ENCODE results near the gene VSIG1. TPM values are rescaled to one million over a fixed set of nuclear protein-coding genes. Genes with fewer than 3 reads are reported as not detected.

The VSIG1 gene
- total and polyA plus RNA-seq, 2 of the 8 experiments (the other 6 are each of a cell fraction or from before 2014, with no cell fraction given) = 2.2 to 2.9 TPM

DNA sequence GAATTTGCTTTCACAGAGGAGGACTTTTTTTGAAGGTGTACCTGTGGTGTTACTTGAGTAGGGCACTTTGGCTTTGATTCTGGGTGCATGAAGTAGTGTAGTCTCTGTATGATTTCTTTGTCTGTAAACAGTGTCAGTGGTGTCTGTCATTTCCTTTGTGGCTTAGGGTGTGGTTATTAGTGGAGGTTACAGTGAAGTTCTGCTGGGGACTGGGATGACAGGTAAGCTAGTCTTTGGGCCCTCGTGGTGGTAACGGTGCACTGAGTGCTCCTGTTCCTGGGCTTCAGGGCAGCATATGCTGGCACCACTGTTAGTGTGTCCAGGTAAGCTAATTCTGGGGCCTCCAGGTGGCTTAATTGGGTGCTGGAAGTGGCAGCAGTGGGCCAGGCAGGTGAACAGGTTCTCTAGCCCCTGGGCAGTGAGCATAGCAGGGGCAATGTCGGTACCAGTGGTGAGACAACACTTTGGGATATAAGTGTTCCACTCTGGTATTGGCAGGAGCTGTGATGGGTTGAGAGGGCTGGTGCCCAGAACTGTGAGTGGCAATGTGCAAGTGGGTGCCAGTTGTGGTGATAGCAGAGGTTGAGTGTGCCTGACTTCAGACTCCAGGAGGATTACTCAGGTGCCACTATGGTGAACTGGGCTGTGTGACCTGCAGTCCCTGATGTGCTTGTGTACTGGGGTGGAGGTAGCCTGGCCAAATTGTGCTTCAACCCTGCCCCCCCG is 26.0 kb upstream of the VSIG1 start:
- H3K4me2 ChIP-seq (ENCODE audit: insufficient read depth in 1 of 2, low read depth in 2 of 2, low read length in 2 of 2) = no peak overlapping the region
- no peak overlapping the region for H2BK12ac ChIP-seq (ENCODE audit: low read depth, low read length)
- H3K56ac ChIP-seq (replicated peaks; ENCODE audit: insufficient read length, low read depth, low read length) = no peak overlapping the region
- no peaks in the 10 kb centered on the region for H3K36me3 ChIP-seq (ENCODE audit: control insufficient read depth in 2 of 4, insufficient read depth in 4 of 4, low read length in 3 of 4)
- H4K91ac ChIP-seq (replicated peaks; ENCODE audit: insufficient read length, low read length) = no peak overlapping the region
- no peak overlapping the region for H2BK120ac ChIP-seq (replicated peaks; ENCODE audit: low read depth, low read length)
- CTCF ChIA-PET (ENCODE audit: partially characterized antibody) = interaction anchor here (0.6 to 1.4 kb wide), 2 partner anchors 10 to 52 kb away, joined by 5 read pairs; no protein-coding TSS in a partner anchor
- H3K14ac ChIP-seq (ENCODE audit: insufficient read length) = no peak overlapping the region
- no peaks in the 10 kb centered on the region for H3K79me2 ChIP-seq (ENCODE audit: control insufficient read depth in 1 of 2, insufficient read depth in 2 of 2, low read length in 2 of 2)
- H2AFZ ChIP-seq (ENCODE audit: low read length) = no peak overlapping the region
- H3K9me3 ChIP-seq (ENCODE audit: insufficient read depth in 2 of 2, low read depth in 1 of 2, low read length in 1 of 2) = no peaks in the 10 kb centered on the region
- H3K4me3 ChIP-seq (ENCODE audit: extremely low read depth in 1 of 4, insufficient read depth in 2 of 4, low read depth in 3 of 4, low read length in 4 of 4) = no peak overlapping the region
- H3K27me3 ChIP-seq (replicated peaks in 1 of 4; ENCODE audit: control insufficient read depth in 3 of 4, extremely low read depth in 1 of 4, insufficient read depth in 3 of 4, low read length in 3 of 4) = no peaks in the 10 kb centered on the region
- WGBS, 2 experiments (ENCODE audit: extremely low coverage in 1 of 2, insufficient coverage in 1 of 2, insufficient read length in 1 of 2, insufficient replicate concordance in 2 of 2, low coverage in 1 of 2, low lambda C conversion rate in 2 of 2, missing lambda C conversion rate in 1 of 2) = 84% methylated on average over 3 of the region's 4 CpGs; no CpG with 5 or more reads in 1 of the 2 experiments
- H2BK20ac ChIP-seq (ENCODE audit: low read length) = no peak overlapping the region
- H3K4me1 ChIP-seq (replicated peaks in 1 of 4; ENCODE audit: control insufficient read depth in 3 of 4, insufficient read depth in 4 of 4, low read length in 3 of 4) = no peaks in the 10 kb centered on the region
- H3K79me1 ChIP-seq (ENCODE audit: low read depth, low read length) = no peaks in the 10 kb centered on the region
- no peak overlapping the region for H4K8ac ChIP-seq (ENCODE audit: extremely low read depth, insufficient read depth, low read length)
- FAIRE-seq (no peak), DNase-seq (ENCODE audit: low read depth in 1 of 2, low spot score in 2 of 2) (no peak)
- H2BK5ac ChIP-seq (ENCODE audit: low read depth, low read length) = no peak overlapping the region
- no peak overlapping the region for H4K5ac ChIP-seq (ENCODE audit: insufficient read length, low read depth, low read length)
- H3K23me2 ChIP-seq (ENCODE audit: low read depth, low read length) = no peaks in the 10 kb centered on the region
- H3K4ac ChIP-seq (replicated peaks; ENCODE audit: insufficient read length, low read depth, low read length) = no peak overlapping the region
- POLR2A ChIA-PET (ENCODE audit: partially characterized antibody) = no interaction called here
- H4K20me1 ChIP-seq (replicated peaks in 1 of 2; ENCODE audit: control insufficient read depth in 1 of 2, insufficient read depth in 2 of 2, low read length in 2 of 2) = no peaks in the 10 kb centered on the region
- H3K27ac ChIP-seq (ENCODE audit: low read depth, low read length) = no peak overlapping the region
- H3K23ac ChIP-seq (ENCODE audit: insufficient read length) = no peak overlapping the region
- H3K9ac ChIP-seq (replicated peaks in 1 of 4; ENCODE audit: extremely low read depth in 1 of 4, low read depth in 3 of 4, low read length in 3 of 4) = no peak overlapping the region
- H2BK15ac ChIP-seq (ENCODE audit: low read length) = no peak overlapping the region
- no peak overlapping the region for H2AK5ac ChIP-seq (ENCODE audit: low read depth, low read length)
- H3K18ac ChIP-seq (ENCODE audit: extremely low read depth, low read length) = no peak overlapping the region
- TF ChIP-seq TBP (IDR thresholded peaks at IDR 0.05; ENCODE audit: low read depth, low read length) = no peak
- TF ChIP-seq SIN3A (conservative IDR thresholded peaks at IDR 0.05 in 1 of 2, IDR thresholded peaks at IDR 0.05 in 1 of 2; ENCODE audit: low read depth in 1 of 2, low read length in 2 of 2) = no peak
- TF ChIP-seq CBX5 (IDR thresholded peaks at IDR 0.05; ENCODE audit: low read depth, low read length) = no peak
